ENCODE measurements around the gene E2F1. TPM values are rescaled to one million over a fixed set of nuclear protein-coding genes. Genes with fewer than 3 reads are reported as not detected.

E2F1 gene
- total RNA-seq, 2 experiments from 2014 or later, result 128 to 148 TPM

- H2AFZ ChIP-seq (ENCODE audit: low read length), result peak within 1 kb of the TSS; percentile 65; the same call in 1 of the 2 replicates
Measured at GRCh38 chr20:33666293-33667244, 19.6 kb downstream of the E2F1 start, which contains the start of gene ACTL10. TSS of gene ACTL10 (plus strand) at chr20:33666943. CDS start at chr20:33667498, 555 bp downstream.

GRCh38 chr20:33664762-33665144 is 21.4 kb downstream of the E2F1 start:
- peaks cover 55% of the 10 kb centered on the region for H3K4me1 ChIP-seq (ENCODE audit: insufficient read depth, low read length, poor library complexity, severe bottlenecking)
- H3K36me3 ChIP-seq (ENCODE audit: insufficient read depth, low read length), result peaks cover 18% of the 10 kb centered on the region; the same call in 1 of the 2 replicates
- H2AFZ ChIP-seq (ENCODE audit: low read length), result no peak overlapping the region
- peaks cover 5% of the 10 kb centered on the region; the same call in 1 of the 2 replicates for H3K79me2 ChIP-seq (ENCODE audit: insufficient read depth, low read depth, low read length)
- H3K4me3 ChIP-seq (ENCODE audit: low read depth, low read length, poor library complexity, severe bottlenecking), result no peak overlapping the region
- DNase-seq (ENCODE audit: low spot score), result no peak
- BruUV-seq (replicated peaks), result no TSS peak
- ChIA-PET POLR2A (interaction anchor here (0.5 to 2.1 kb wide), 4 partner anchors 14 to 927 kb away, joined by 3 to 6 read pairs (median 4); partner anchors contain the start of gene E2F1), CTCF (ENCODE audit: unreplicated experiment) (interaction anchor here (0.7 kb wide), 1 partner anchor 11 kb away, joined by 3 read pairs; no protein-coding TSS in a partner anchor)
- TF ChIP-seq EZH2phosphoT487 (IDR thresholded peaks at IDR 0.05; ENCODE audit: borderline replicate concordance, low read depth, low read length) (no peak), CTCF (conservative IDR thresholded peaks at IDR 0.05; ENCODE audit: low read length) (no peak)
- no peaks in the 10 kb centered on the region for H3K9me3 ChIP-seq (ENCODE audit: low read length)
- H3K27ac ChIP-seq (ENCODE audit: low read depth, low read length, poor library complexity, severe bottlenecking), result peak overlapping the region; percentile 66
- H4K20me1 ChIP-seq (ENCODE audit: insufficient read depth, low read length), result 0 out of 2 replicates have a peak, but pooled peaks cover 5% of the 10 kb centered on the region
- peak overlapping the region; percentile 85 for H3K4me2 ChIP-seq (ENCODE audit: low read length)
- no peaks in the 10 kb centered on the region for H3K9me2 ChIP-seq (ENCODE audit: insufficient read depth, low read length)
- intact Hi-C loops (cut with micrococcal nuclease; ENCODE audit: unreplicated experiment), result loop anchor here (5.0 kb wide), 1 partner anchor 262 kb away; the partner anchor contains the start of gene CDK5RAP1

More at GRCh38 chr20:33666293-33667244, 19.6 kb downstream of the E2F1 start, which contains the start of gene ACTL10:
- Histone ChIP-seq H3K4me2 (ENCODE audit: low read length) (peak within 1 kb of the TSS; percentile 93), H3K4me3 (ENCODE audit: low read depth, low read length, poor library complexity, severe bottlenecking) (peak within 1 kb of the TSS; percentile 77), H4K20me1 (ENCODE audit: insufficient read depth, low read length) (0 out of 2 replicates have a peak, but pooled peaks cover 5% of the 10 kb centered on the region), H3K9me2 (ENCODE audit: insufficient read depth, low read length) (no peaks in the 10 kb centered on the region), H3K27ac (ENCODE audit: low read depth, low read length, poor library complexity, severe bottlenecking) (peak within 1 kb of the TSS; percentile 79), H3K4me1 (ENCODE audit: insufficient read depth, low read length, poor library complexity, severe bottlenecking) (peaks cover 64% of the 10 kb centered on the region), H3K9me3 (ENCODE audit: low read length) (no peaks in the 10 kb centered on the region), H3K36me3 (ENCODE audit: insufficient read depth, low read length) (peaks cover 29% of the 10 kb centered on the region; the same call in 1 of the 2 replicates), H3K79me2 (ENCODE audit: insufficient read depth, low read depth, low read length) (peaks cover 5% of the 10 kb centered on the region; the same call in 1 of the 2 replicates)
- peak; percentile 94 for DNase-seq (ENCODE audit: low spot score)
- no TSS peak for BruUV-seq (replicated peaks)
- ChIA-PET POLR2A (interaction anchor here (0.5 to 1.8 kb wide), 10 partner anchors 13 to 1480 kb away, joined by 3 to 6 read pairs (median 4); partner anchors contain the start of gene SNTA1), CTCF (ENCODE audit: unreplicated experiment) (interaction anchor here (0.9 to 2.9 kb wide), 2 partner anchors 14 to 220 kb away, joined by 3 to 16 read pairs; no protein-coding TSS in a partner anchor)
- intact Hi-C loops (cut with micrococcal nuclease; ENCODE audit: unreplicated experiment), result loop anchor here (1.0 to 5.0 kb wide), 4 partner anchors 19 to 264 kb away; partner anchors contain the start of genes CDK5RAP1 and ZNF341
- TF ChIP-seq CTCF (conservative IDR thresholded peaks at IDR 0.05; ENCODE audit: low read length) (no peak), EZH2phosphoT487 (IDR thresholded peaks at IDR 0.05; ENCODE audit: borderline replicate concordance, low read depth, low read length) (no peak)

All from OCI-LY7 (cell line).